Measurements from ENCODE around the gene BRI3BP.
"Not testable (repeated sequence)": the region's sequence is repeated elsewhere in the genome, so short reads cannot be mapped to it uniquely, and the experiment has no call there.

The BRI3BP gene

DNA sequence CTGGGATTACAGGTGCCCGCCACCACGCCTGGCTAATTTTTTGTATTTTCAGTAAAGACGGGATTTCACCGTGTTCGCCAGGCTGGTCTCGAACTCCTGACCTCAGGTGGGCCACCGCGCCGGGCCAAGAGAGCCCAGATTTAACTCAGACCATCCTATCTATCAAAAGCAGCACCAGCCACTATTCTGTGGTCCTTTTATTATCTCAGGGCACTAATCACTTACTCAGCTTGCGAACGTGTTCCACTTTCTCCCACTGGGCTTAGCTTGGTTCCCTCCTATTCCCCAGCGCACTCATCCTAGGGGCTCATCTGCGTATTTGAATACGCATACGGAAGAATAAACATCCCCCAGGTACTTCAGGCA, 55.6 kb downstream of the BRI3BP start:
- Histone ChIP-seq H3K36me3 (ENCODE audit: control insufficient read depth, insufficient read depth, low read length) (no peaks in the 10 kb centered on the region), H3K27ac (ENCODE audit: low read length) (no peak overlapping the region), H3K4me1 (ENCODE audit: control insufficient read depth, insufficient read depth, low read length) (no peaks in the 10 kb centered on the region), H3K27me3 (ENCODE audit: control insufficient read depth, insufficient read depth, low read length) (no peaks in the 10 kb centered on the region), H3K4me3 (ENCODE audit: low read length) (peak overlapping the region; percentile 35; the same call in 1 of the 2 replicates), H3K9me3 (ENCODE audit: control insufficient read depth, insufficient read depth, low read length) (no peaks in the 10 kb centered on the region)
- DNase-seq (ENCODE audit: low read depth, low spot score) = no peak
- WGBS (ENCODE audit: insufficient coverage, insufficient read length) = no CpG with 5 or more reads among the region's 15 CpGs

DNA sequence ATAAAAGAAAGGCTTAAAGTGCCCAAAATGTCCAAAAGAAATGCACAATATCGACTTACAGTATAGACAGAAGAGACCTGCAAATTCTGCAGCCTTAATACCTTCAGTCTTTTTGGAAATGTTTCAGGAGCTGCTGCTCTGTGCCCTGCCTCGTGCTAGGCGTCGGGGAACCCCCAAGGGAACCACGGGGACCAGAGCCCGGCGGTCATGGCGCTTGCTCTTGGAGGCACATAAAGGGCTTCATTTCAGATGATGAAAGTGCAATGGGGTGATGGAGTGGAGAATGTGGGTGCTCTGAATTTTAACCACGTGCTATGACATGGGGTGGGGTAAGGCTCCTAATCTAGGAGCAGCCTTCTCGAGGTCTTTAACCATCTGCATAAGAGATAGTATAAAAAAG, 57.0 kb downstream of the BRI3BP start:
- Histone ChIP-seq H3K4me1 (ENCODE audit: control insufficient read depth, insufficient read depth, low read length) (no peaks in the 10 kb centered on the region), H3K9me3 (ENCODE audit: control insufficient read depth, insufficient read depth, low read length) (no peaks in the 10 kb centered on the region), H3K36me3 (ENCODE audit: control insufficient read depth, insufficient read depth, low read length) (no peaks in the 10 kb centered on the region), H3K27ac (ENCODE audit: low read length) (no peak overlapping the region), H3K27me3 (ENCODE audit: control insufficient read depth, insufficient read depth, low read length) (no peaks in the 10 kb centered on the region), H3K4me3 (ENCODE audit: low read length) (no peak overlapping the region)
- WGBS (ENCODE audit: insufficient coverage, insufficient read length) = no CpG with 5 or more reads among the region's 10 CpGs
- DNase-seq (ENCODE audit: low read depth, low spot score) = no peak

DNA sequence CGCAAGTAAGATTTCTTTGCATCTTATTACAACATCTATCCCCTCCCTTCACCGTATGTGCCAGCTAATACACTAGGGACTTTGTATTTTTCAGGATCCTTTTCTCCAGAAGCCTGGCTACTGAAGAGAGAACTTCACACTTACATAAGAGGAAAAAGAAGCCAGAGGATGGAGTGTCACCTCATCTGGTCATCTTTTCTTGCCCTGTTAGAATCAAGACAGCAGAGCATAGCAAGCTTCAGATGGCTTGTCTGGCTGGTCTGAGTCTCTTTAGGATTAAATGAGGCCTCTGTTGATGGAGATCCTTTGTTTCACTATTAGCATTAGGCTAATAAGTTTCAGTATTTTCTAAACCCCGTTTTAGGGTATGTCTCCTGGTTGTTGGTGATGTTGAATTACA, 57.4 kb downstream of the BRI3BP start:
- Histone ChIP-seq H3K4me1 (ENCODE audit: control insufficient read depth, insufficient read depth, low read length) (no peaks in the 10 kb centered on the region), H3K4me3 (ENCODE audit: low read length) (no peak overlapping the region), H3K36me3 (ENCODE audit: control insufficient read depth, insufficient read depth, low read length) (no peaks in the 10 kb centered on the region), H3K9me3 (ENCODE audit: control insufficient read depth, insufficient read depth, low read length) (no peaks in the 10 kb centered on the region), H3K27me3 (ENCODE audit: control insufficient read depth, insufficient read depth, low read length) (no peaks in the 10 kb centered on the region), H3K27ac (ENCODE audit: low read length) (no peak overlapping the region)
- WGBS (ENCODE audit: insufficient coverage, insufficient read length) = no CpG with 5 or more reads among the region's 3 CpGs
- DNase-seq (ENCODE audit: low read depth, low spot score) = no peak

DNA sequence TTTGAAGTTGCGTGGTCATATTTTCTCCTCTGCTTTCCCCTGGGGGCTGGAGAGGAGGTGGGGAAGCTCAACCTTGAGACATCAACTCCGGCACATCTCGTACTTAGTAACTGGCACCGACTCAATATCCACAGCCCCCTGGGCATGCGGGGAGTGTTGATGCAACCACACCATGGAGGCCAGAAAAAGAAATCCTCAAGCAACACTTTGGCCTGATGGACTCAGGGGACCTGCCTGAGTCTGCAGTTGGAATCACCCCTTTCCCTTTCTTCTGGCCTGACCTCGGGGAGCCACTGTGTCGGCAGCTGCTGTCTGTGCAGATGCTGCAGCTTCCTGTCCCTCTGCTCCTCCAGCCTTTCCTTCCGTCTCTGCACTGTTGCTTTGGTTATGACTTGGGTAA, 60.4 kb downstream of the BRI3BP start:
- Histone ChIP-seq H3K4me3 (ENCODE audit: low read length) (no peak overlapping the region), H3K27me3 (ENCODE audit: control insufficient read depth, insufficient read depth, low read length) (no peaks in the 10 kb centered on the region), H3K4me1 (ENCODE audit: control insufficient read depth, insufficient read depth, low read length) (no peaks in the 10 kb centered on the region), H3K36me3 (ENCODE audit: control insufficient read depth, insufficient read depth, low read length) (no peaks in the 10 kb centered on the region), H3K27ac (ENCODE audit: low read length) (no peak overlapping the region), H3K9me3 (ENCODE audit: control insufficient read depth, insufficient read depth, low read length) (no peaks in the 10 kb centered on the region)
- no peak for DNase-seq (ENCODE audit: low read depth, low spot score)
- no CpG with 5 or more reads among the region's 8 CpGs for WGBS (ENCODE audit: insufficient coverage, insufficient read length)

DNA sequence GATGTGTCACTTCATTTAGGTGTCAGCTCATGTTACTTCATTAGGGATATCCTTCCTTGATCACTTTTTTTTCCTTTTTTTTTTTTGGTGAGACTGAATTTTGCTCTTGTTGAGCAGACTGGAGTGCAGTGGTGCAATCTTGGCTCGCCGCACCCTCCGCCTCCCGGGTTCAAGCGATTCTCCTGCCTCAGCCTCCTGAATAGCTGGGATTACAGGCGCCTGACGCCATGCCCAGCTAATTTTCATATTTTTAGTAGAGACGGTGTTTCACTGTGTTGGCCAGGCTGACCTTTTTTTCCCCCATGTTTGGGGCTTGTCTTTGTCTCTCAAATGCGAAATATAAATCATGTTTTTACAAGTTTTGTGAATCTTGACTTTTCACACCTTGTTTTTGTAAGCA, 62.1 kb downstream of the BRI3BP start:
- no peaks in the 10 kb centered on the region for H3K4me1 ChIP-seq (ENCODE audit: control insufficient read depth, insufficient read depth, low read length)
- H3K4me3 ChIP-seq (ENCODE audit: low read length) = no peak overlapping the region
- no peaks in the 10 kb centered on the region for H3K27me3 ChIP-seq (ENCODE audit: control insufficient read depth, insufficient read depth, low read length)
- WGBS (ENCODE audit: insufficient coverage, insufficient read length) = no CpG with 5 or more reads among the region's 9 CpGs
- no peaks in the 10 kb centered on the region for H3K36me3 ChIP-seq (ENCODE audit: control insufficient read depth, insufficient read depth, low read length)
- H3K27ac ChIP-seq (ENCODE audit: low read length) = no peak overlapping the region
- no peak for DNase-seq (ENCODE audit: low read depth, low spot score)
- H3K9me3 ChIP-seq (ENCODE audit: control insufficient read depth, insufficient read depth, low read length) = no peaks in the 10 kb centered on the region

DNA sequence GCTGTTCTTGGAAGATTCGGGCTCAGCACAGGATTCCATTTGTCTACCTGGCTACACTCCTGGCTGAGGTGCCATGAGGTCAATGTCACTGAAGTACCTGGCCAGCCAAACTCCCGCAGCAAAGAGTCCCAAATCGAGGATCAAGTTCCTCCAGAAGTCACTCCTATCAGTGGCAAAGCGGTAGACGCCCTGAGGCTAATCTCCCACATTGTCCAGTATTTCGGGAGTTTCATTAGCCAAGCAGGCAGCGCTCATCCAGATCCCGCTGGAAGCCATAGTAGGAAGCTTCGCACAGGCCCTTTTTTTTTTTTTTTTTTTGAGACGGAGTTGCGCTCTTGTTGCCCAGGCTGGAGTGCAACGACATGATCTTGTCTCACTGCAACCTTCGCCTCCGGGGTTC, 62.9 kb downstream of the BRI3BP start:
- no CpG with 5 or more reads among the region's 14 CpGs for WGBS (ENCODE audit: insufficient coverage, insufficient read length)
- H3K27ac ChIP-seq (ENCODE audit: low read length) = no peak overlapping the region
- no peaks in the 10 kb centered on the region for H3K27me3 ChIP-seq (ENCODE audit: control insufficient read depth, insufficient read depth, low read length)
- H3K4me1 ChIP-seq (ENCODE audit: control insufficient read depth, insufficient read depth, low read length) = no peaks in the 10 kb centered on the region
- no peak overlapping the region for H3K4me3 ChIP-seq (ENCODE audit: low read length)
- no peak for DNase-seq (ENCODE audit: low read depth, low spot score)
- no peaks in the 10 kb centered on the region for H3K9me3 ChIP-seq (ENCODE audit: control insufficient read depth, insufficient read depth, low read length)
- H3K36me3 ChIP-seq (ENCODE audit: control insufficient read depth, insufficient read depth, low read length) = no peaks in the 10 kb centered on the region

DNA sequence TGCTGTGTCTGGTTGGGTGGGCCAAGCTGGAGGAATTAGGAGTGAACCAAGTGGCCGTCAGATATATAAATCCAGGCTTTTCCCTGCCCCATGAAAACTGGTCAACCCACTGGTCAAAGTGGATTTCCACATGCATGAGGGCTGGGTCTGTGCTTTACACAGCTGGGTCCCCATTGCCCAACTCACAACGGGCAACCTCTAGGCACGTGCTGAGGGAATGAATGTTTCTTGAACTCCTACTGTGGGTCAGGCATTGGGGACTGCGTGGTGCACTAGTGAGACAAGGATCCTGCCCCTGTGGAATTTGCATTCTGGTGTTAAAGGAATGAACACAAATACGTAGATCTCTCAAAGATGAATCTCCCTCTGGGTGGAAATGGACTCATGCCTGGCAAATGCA, 64.3 kb downstream of the BRI3BP start:
- no peak for DNase-seq (ENCODE audit: low read depth, low spot score)
- Histone ChIP-seq H3K27me3 (ENCODE audit: control insufficient read depth, insufficient read depth, low read length) (no peaks in the 10 kb centered on the region), H3K36me3 (ENCODE audit: control insufficient read depth, insufficient read depth, low read length) (no peaks in the 10 kb centered on the region), H3K27ac (ENCODE audit: low read length) (no peak overlapping the region), H3K4me3 (ENCODE audit: low read length) (no peak overlapping the region), H3K4me1 (ENCODE audit: control insufficient read depth, insufficient read depth, low read length) (no peaks in the 10 kb centered on the region), H3K9me3 (ENCODE audit: control insufficient read depth, insufficient read depth, low read length) (no peaks in the 10 kb centered on the region)
- WGBS (ENCODE audit: insufficient coverage, insufficient read length) = no CpG with 5 or more reads among the region's 5 CpGs

DNA sequence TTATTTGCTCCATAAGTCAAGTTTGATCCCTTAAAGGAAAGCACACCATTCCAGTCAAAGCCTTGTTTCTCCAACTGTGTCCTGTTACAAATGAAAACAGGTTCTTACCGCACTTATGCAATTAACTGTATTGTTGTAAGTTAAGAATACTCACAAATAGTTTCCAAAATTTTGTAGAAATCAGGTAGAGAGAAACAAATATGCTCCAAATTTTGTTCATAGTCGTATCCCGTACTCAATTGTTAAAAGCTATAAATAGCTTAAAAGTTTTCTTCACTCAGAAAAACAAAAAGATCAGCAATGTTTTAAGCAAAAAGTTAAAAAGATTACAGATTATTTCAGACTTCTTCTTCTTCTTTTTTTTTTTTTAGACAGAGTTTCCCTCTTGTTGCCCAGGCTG, 67.8 kb downstream of the BRI3BP start:
- H3K27me3 ChIP-seq (ENCODE audit: control insufficient read depth, insufficient read depth, low read length) = no peaks in the 10 kb centered on the region
- H3K27ac ChIP-seq (ENCODE audit: low read length) = no peak overlapping the region
- no CpG with 5 or more reads among the region's 3 CpGs for WGBS (ENCODE audit: insufficient coverage, insufficient read length)
- no peaks in the 10 kb centered on the region for H3K36me3 ChIP-seq (ENCODE audit: control insufficient read depth, insufficient read depth, low read length)
- DNase-seq (ENCODE audit: low read depth, low spot score) = no peak
- peaks cover 7% of the 10 kb centered on the region for H3K4me1 ChIP-seq (ENCODE audit: control insufficient read depth, insufficient read depth, low read length)
- H3K4me3 ChIP-seq (ENCODE audit: low read length) = no peak overlapping the region
- H3K9me3 ChIP-seq (ENCODE audit: control insufficient read depth, insufficient read depth, low read length) = no peaks in the 10 kb centered on the region

DNA sequence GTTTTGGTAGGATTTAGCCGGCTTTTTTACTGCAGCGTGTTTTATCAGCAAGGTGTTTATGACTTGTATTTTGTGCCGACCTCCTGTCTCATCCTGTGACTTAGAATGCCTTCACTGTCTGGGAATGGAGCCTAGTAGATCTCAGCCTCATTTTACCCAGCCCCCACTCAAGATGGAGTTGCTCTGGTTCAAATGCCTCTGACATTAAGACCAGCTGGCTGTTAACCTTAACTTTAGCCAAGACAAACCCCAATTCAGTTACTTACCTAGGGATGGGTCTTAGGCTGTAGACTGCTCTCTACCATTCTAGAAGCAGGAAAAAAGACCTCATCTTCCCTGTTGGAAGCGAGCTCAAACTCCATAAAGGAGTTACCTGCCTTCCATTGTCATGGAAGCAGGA, 70.1 kb downstream of the BRI3BP start:
- WGBS (ENCODE audit: insufficient coverage, insufficient read length) = no CpG with 5 or more reads among the region's 4 CpGs
- not testable (repeated sequence) for DNase-seq (ENCODE audit: low read depth, low spot score); H3K9me3 ChIP-seq (ENCODE audit: control insufficient read depth, insufficient read depth, low read length); H3K27ac ChIP-seq (ENCODE audit: low read length); H3K36me3 ChIP-seq (ENCODE audit: control insufficient read depth, insufficient read depth, low read length); H3K4me3 ChIP-seq (ENCODE audit: low read length); H3K4me1 ChIP-seq (ENCODE audit: control insufficient read depth, insufficient read depth, low read length); H3K27me3 ChIP-seq (ENCODE audit: control insufficient read depth, insufficient read depth, low read length)

DNA sequence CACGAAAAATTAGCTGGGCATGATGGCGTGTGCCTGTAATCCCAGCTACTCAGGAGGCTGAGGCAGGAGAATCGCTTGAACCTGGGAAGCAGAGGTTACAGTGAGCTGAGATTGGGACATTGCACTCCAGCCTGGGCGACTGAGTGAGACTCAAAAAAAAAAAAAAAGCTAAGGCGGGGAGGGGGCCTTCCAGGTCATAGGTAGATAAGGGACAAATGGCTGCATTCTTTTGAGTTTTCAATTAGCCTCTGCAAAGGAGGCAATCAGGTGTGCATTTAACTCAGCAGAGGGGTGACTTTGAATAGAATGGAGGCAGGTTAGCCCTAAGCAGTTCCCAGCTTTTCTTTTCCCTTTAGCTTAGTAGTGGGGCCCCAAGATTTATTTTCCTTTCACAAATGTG, 71.0 kb downstream of the BRI3BP start:
- Histone ChIP-seq H3K36me3 (ENCODE audit: control insufficient read depth, insufficient read depth, low read length) (peaks cover 4% of the 10 kb centered on the region), H3K4me1 (ENCODE audit: control insufficient read depth, insufficient read depth, low read length) (peaks cover 10% of the 10 kb centered on the region), H3K27ac (ENCODE audit: low read length) (no peak overlapping the region), H3K27me3 (ENCODE audit: control insufficient read depth, insufficient read depth, low read length) (no peaks in the 10 kb centered on the region), H3K9me3 (ENCODE audit: control insufficient read depth, insufficient read depth, low read length) (no peaks in the 10 kb centered on the region), H3K4me3 (ENCODE audit: low read length) (no peak overlapping the region; the same call in 1 of the 2 replicates)
- no peak for DNase-seq (ENCODE audit: low read depth, low spot score)
- WGBS (ENCODE audit: insufficient coverage, insufficient read length) = no CpG with 5 or more reads among the region's 5 CpGs

DNA sequence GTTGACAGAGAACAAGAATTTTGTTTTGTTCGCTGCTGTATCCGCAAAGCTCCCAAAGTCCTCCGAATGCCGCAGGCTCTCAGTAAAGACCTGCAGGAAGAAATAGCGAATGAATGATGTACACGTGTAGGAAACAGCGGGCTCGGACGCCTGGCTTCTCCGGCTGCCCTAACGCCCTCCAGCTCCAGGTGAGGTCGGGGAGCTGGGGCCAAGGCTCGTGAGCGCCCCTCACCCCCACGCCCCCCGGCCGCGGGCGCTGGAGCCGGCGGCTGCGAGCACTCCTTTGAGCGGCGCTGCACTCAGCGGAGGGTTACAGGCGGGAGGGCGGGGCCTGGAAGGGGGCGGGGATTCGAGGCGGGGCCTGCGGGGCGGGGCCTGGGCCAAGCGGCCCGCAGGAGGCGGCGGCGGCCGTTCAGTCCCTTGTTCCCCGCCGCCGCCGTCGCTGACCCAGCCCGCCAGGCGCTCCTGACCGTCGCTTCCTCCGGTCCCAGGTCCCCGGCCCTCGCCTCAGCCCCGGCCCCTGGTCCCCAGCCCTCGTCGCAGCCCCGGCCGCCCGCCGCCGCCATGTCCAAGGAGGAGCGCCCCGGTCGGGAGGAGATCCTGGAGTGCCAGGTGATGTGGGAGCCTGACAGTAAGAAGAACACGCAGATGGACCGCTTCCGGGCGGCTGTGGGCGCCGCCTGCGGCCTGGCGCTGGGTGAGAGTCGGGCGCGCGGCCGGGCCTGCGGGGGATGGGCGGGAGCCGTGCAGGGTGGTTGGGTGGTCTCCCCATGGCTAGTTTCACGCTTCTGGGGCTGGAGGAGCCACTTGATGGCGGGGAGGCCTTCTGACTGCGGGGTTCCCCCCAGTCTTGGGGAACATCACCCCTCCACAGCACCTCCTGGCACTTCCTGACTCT, 71.8 kb downstream of the BRI3BP start, which contains the start of gene AACS:
Gene AACS, plus strand, starts transcription at position 415 of the 898 bp plus-strand sequence. Its CDS starts 150 bp downstream, at position 565.
- no CpG with 5 or more reads among the region's 80 CpGs for WGBS (ENCODE audit: insufficient coverage, insufficient read length)
- Histone ChIP-seq H3K36me3 (ENCODE audit: control insufficient read depth, insufficient read depth, low read length) (peaks cover 5% of the 10 kb centered on the region), H3K9me3 (ENCODE audit: control insufficient read depth, insufficient read depth, low read length) (no peaks in the 10 kb centered on the region), H3K27me3 (ENCODE audit: control insufficient read depth, insufficient read depth, low read length) (no peaks in the 10 kb centered on the region), H3K4me3 (ENCODE audit: low read length) (peak within 1 kb of the TSS; percentile 93), H3K4me1 (ENCODE audit: control insufficient read depth, insufficient read depth, low read length) (peaks cover 10% of the 10 kb centered on the region), H3K27ac (ENCODE audit: low read length) (no peak within 1 kb of the TSS)
- no peak for DNase-seq (ENCODE audit: low read depth, low spot score)
